ENCODE results near the gene CCDC159. TPM values are rescaled to one million over a fixed set of nuclear protein-coding genes. Genes with fewer than 3 reads are reported as not detected.

The CCDC159 gene
- total and polyA plus RNA-seq, 10 donors, result 34.7 to 83.7 (median 52.8) TPM

DNA sequence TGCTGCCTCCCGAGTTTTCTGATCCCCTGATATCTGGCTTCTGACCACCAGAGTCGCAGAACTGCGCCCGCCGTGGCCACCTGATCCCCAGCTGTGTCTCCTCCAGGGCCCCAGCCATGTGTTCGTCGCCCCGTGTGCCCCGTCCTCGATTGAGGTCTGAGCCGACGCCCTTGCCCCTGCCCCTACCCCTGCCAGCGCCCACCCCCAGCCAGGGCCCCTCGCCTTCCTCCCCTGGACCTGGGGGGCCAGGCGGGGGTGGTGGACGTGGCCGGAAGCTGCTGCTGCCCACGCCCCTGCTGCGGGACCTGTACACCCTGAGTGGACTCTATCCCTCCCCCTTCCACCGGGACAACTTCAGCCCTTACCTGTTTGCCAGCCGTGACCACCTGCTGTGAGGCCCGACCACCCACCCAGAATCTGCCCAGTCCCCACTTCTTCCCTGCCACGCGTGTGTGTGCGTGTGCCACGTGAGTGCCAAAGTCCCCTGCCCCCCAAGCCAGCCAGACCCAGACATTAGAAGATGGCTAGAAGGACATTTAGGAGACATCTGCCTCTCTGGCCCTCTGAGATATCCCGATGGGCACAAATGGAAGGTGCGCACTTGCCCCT lies 18.1 kb downstream of the CCDC159 start:
- WGBS, 5 donors, result 88 to 95% (median 94%) methylated on average over 23 to 28 of the region's 28 CpGs
- Histone ChIP-seq H3K27ac (no peak overlapping the region), H3K4me3 (no peak overlapping the region), H3K9me3 (no peaks in the 10 kb centered on the region), H3K27me3 (replicated peaks in 1 of 7) (no peaks in the 10 kb centered on the region), H3K36me3 (peaks cover 0 to 98% (median 25%) of the 10 kb centered on the region in 6 donors), H3K4me1 (peaks cover 0 to 18% (median 5%) of the 10 kb centered on the region in 6 donors)
- no peak for DNase-seq
- intact Hi-C loops (cut with DNase I; ENCODE audit: low total_unique reads), result no loop called here
- TF ChIP-seq POLR2A (IDR thresholded peaks at IDR 0.05) (no peak), POLR2AphosphoS5 (IDR thresholded peaks at IDR 0.05) (no peak)
- TF ChIP-seq, protein P1, sequence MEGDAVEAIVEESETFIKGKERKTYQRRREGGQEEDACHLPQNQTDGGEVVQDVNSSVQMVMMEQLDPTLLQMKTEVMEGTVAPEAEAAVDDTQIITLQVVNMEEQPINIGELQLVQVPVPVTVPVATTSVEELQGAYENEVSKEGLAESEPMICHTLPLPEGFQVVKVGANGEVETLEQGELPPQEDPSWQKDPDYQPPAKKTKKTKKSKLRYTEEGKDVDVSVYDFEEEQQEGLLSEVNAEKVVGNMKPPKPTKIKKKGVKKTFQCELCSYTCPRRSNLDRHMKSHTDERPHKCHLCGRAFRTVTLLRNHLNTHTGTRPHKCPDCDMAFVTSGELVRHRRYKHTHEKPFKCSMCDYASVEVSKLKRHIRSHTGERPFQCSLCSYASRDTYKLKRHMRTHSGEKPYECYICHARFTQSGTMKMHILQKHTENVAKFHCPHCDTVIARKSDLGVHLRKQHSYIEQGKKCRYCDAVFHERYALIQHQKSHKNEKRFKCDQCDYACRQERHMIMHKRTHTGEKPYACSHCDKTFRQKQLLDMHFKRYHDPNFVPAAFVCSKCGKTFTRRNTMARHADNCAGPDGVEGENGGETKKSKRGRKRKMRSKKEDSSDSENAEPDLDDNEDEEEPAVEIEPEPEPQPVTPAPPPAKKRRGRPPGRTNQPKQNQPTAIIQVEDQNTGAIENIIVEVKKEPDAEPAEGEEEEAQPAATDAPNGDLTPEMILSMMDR (IDR thresholded peaks at IDR 0.05 in 8 of 11, conservative IDR thresholded peaks at IDR 0.05 in 3 of 11), result no peak

DNA sequence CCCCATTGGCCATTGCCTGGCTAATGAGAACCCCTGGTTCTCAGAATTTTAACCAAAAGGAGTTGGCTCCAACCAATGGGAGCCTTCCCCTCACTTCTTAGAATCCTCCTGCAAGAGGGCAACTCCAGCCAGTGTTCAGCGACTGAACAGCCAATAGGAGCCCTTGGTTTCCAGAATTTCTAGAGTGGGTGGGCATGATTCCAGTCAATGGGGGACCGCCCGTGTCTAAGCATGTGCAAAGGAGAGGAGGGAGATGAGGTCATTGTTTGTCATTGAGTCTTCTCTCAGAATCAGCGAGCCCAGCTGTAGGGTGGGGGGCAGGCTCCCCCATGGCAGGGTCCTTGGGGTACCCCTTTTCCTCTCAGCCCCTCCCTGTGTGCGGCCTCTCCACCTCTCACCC lies 18.6 kb downstream of the CCDC159 start:
- peaks cover 0 to 18% (median 5%) of the 10 kb centered on the region in 6 donors for H3K4me1 ChIP-seq
- H3K27me3 ChIP-seq (replicated peaks in 1 of 7), result no peaks in the 10 kb centered on the region
- intact Hi-C loops (cut with DNase I; ENCODE audit: low total_unique reads), result no loop called here
- TF ChIP-seq POLR2A (IDR thresholded peaks at IDR 0.05) (no peak), POLR2AphosphoS5 (IDR thresholded peaks at IDR 0.05) (no peak)
- TF ChIP-seq, protein P1 (IDR thresholded peaks at IDR 0.05 in 8 of 11, conservative IDR thresholded peaks at IDR 0.05 in 3 of 11), result no peak
- 86 to 93% (median 88%) methylated on average over 4 to 5 of the region's 5 CpGs for WGBS, 5 donors
- no peak overlapping the region for H3K27ac ChIP-seq
- peaks cover 0 to 98% (median 25%) of the 10 kb centered on the region in 6 donors for H3K36me3 ChIP-seq
- DNase-seq, result no peak
- no peak overlapping the region for H3K4me3 ChIP-seq
- no peaks in the 10 kb centered on the region for H3K9me3 ChIP-seq

DNA sequence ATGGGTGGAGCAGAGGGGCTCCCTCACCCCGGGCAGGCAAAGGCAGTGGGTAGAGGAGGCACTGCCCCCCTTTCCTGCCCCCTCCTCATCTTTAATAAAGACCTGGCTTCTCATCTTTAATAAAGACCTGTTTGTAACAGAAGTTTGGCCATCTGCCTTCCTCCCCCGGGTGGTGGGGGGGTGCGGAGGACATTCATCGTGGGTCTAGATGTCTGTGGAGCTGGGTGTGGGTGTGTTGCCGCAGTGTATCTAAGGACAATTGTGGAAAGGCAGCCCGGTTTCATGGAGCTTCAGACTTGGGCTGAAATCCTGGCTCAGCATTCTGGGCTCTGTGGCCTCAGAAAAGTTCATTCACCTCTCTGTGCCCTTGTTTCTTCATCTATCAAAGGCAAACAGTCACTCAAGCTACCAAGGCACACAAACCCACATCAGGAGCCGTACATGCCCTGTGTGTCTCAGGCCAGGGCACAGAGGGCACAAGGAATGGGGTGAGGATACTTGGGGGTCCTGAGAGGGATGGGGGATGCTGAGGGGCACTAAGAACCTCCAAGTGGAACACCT lies 19.3 kb downstream of the CCDC159 start:
- TF ChIP-seq, protein P1 (IDR thresholded peaks at IDR 0.05 in 8 of 11, conservative IDR thresholded peaks at IDR 0.05 in 3 of 11), result no peak
- TF ChIP-seq POLR2A (IDR thresholded peaks at IDR 0.05), result no peak
- TF ChIP-seq POLR2AphosphoS5 (IDR thresholded peaks at IDR 0.05), result no peak
- no peak for DNase-seq
- no peaks in the 10 kb centered on the region for H3K27me3 ChIP-seq (replicated peaks in 1 of 7)
- H3K9me3 ChIP-seq, result no peaks in the 10 kb centered on the region
- WGBS, 5 donors, result 73 to 91% (median 85%) methylated on average over 6 to 7 of the region's 7 CpGs
- H3K4me1 ChIP-seq, result peaks cover 0 to 18% (median 5%) of the 10 kb centered on the region in 6 donors
- no peak overlapping the region for H3K27ac ChIP-seq
- intact Hi-C loops (cut with DNase I; ENCODE audit: low total_unique reads), result no loop called here
- no peak overlapping the region for H3K4me3 ChIP-seq
- H3K36me3 ChIP-seq, result peaks cover 0 to 100% (median 25%) of the 10 kb centered on the region in 6 donors

DNA sequence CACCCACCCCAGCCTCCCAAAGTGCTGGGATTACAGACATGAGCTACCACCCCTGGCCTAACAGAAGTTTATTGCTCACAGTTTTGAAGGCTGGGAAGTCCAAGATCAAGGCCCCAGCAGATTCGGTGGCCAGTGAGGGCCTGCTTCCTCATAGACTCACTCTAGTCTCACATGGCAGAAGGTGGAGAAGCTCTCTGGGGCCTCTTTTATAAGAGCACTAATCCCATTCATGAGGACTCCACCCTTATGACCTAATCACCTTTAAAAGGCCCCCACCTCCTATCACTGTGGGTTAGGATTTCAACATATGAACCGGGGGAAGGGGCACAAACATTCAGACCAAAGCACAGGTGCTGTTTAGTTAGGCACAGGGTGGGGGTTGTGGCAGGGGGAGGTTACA lies 21.2 kb downstream of the CCDC159 start:
- no peaks in the 10 kb centered on the region for H3K27me3 ChIP-seq (replicated peaks in 1 of 7)
- 70 to 89% (median 75%) methylated on average over 2 of the region's 2 CpGs for WGBS, 5 donors

More for the DNA sequence above, 21.2 kb downstream of the CCDC159 start:
- Histone ChIP-seq H3K27ac (no peak overlapping the region), H3K36me3 (peaks cover 0 to 90% (median 21%) of the 10 kb centered on the region in 6 donors), H3K4me3 (no peak overlapping the region), H3K4me1 (peaks cover 0 to 4% (median under 1%) of the 10 kb centered on the region in 6 donors), H3K9me3 (no peaks in the 10 kb centered on the region)
- intact Hi-C loops (cut with DNase I; ENCODE audit: low total_unique reads), result no loop called here
- TF ChIP-seq POLR2A (IDR thresholded peaks at IDR 0.05) (no peak), POLR2AphosphoS5 (IDR thresholded peaks at IDR 0.05) (no peak)
- TF ChIP-seq, protein P1 (IDR thresholded peaks at IDR 0.05 in 8 of 11, conservative IDR thresholded peaks at IDR 0.05 in 3 of 11), result no peak
- DNase-seq, result no peak

Measured in spleen (tissue), 11 donors.